ENCODE data around the gene DDIT4. TPM values are rescaled to one million over a fixed set of nuclear protein-coding genes. Genes with fewer than 3 reads are reported as not detected.
A peak's percentile ranks its signal among the peaks of the same experiment; 100 is the strongest.
"Not testable (repeated sequence)": the region's sequence is repeated elsewhere in the genome, so short reads cannot be mapped to it uniquely, and the experiment has no call there.

DDIT4 gene
- total RNA-seq, 2 experiments from 2014 or later: 382 to 384 TPM

GRCh38 chr10:72277996-72278667 lies 4.4 kb downstream of the DDIT4 start:
- H3K27me3 Mint-ChIP-seq (ENCODE audit: low read depth): no peaks in the 10 kb centered on the region
- peak overlapping the region; percentile 15 for H3K27ac Mint-ChIP-seq
- ChIA-PET POLR2A (interaction anchor here (0.6 to 7.4 kb wide), 12 partner anchors 14 to 1726 kb away, joined by 3 to 86 read pairs (median 4); no protein-coding TSS in a partner anchor), CTCF (interaction anchor here (0.7 to 10.5 kb wide), 16 partner anchors 14 to 229 kb away, joined by 3 to 122 read pairs (median 4); partner anchors contain the start of gene ASCC1)
- no peak for ATAC-seq
- H3K36me3 Mint-ChIP-seq (ENCODE audit: low read depth): peaks cover 37% of the 10 kb centered on the region
- no peaks in the 10 kb centered on the region for H3K9me3 Mint-ChIP-seq (ENCODE audit: insufficient read depth)
- H3K4me1 Mint-ChIP-seq (ENCODE audit: low read depth): peaks cover 55% of the 10 kb centered on the region
- no peak overlapping the region for H3K4me3 Mint-ChIP-seq
- no peak for DNase-seq

GRCh38 chr10:72278668-72279393 lies 5.1 kb downstream of the DDIT4 start:
- Mint-ChIP-seq H3K9me3 (ENCODE audit: insufficient read depth) (no peaks in the 10 kb centered on the region), H3K4me1 (ENCODE audit: low read depth) (peaks cover 57% of the 10 kb centered on the region), H3K27ac (no peak overlapping the region), H3K36me3 (ENCODE audit: low read depth) (peaks cover 35% of the 10 kb centered on the region), H3K27me3 (ENCODE audit: low read depth) (no peaks in the 10 kb centered on the region), H3K4me3 (no peak overlapping the region)
- ATAC-seq (no peak), DNase-seq (no peak)
- POLR2A ChIA-PET: interaction anchor here (0.6 to 7.4 kb wide), 8 partner anchors 13 to 157 kb away, joined by 3 to 82 read pairs (median 10); partner anchors contain the start of genes ANAPC16 and ASCC1
- CTCF ChIA-PET: interaction anchor here (0.7 to 10.5 kb wide), 13 partner anchors 13 to 230 kb away, joined by 3 to 122 read pairs (median 5); partner anchors contain the start of gene ASCC1

- peaks cover 30% of the 10 kb centered on the region for H3K36me3 Mint-ChIP-seq (ENCODE audit: low read depth)
- H3K27me3 Mint-ChIP-seq (ENCODE audit: low read depth); H3K9me3 Mint-ChIP-seq (ENCODE audit: insufficient read depth); H3K4me3 Mint-ChIP-seq; H3K27ac Mint-ChIP-seq; ATAC-seq; DNase-seq: not testable (repeated sequence)
- CTCF ChIA-PET: interaction anchor here (0.9 to 10.5 kb wide), 9 partner anchors 12 to 62 kb away, joined by 3 to 122 read pairs (median 5); no protein-coding TSS in a partner anchor
- POLR2A ChIA-PET: interaction anchor here (1.2 to 7.4 kb wide), 4 partner anchors 19 to 64 kb away, joined by 3 to 75 read pairs (median 14); partner anchors contain the start of genes ANAPC16 and ASCC1
- peaks cover 59% of the 10 kb centered on the region for H3K4me1 Mint-ChIP-seq (ENCODE audit: low read depth)
Observed at GRCh38 chr10:72279587-72279986, 5.9 kb downstream of the DDIT4 start.

- H3K27ac Mint-ChIP-seq: no peak overlapping the region
- ATAC-seq (no peak), DNase-seq (no peak)
- no peak overlapping the region for H3K4me3 Mint-ChIP-seq
- H3K9me3 Mint-ChIP-seq (ENCODE audit: insufficient read depth): no peaks in the 10 kb centered on the region
- CTCF ChIA-PET: interaction anchor here (0.7 to 3.7 kb wide), 5 partner anchors 8 to 54 kb away, joined by 3 to 19 read pairs (median 4); no protein-coding TSS in a partner anchor
- no peaks in the 10 kb centered on the region for H3K27me3 Mint-ChIP-seq (ENCODE audit: low read depth)
- peaks cover 4% of the 10 kb centered on the region for H3K36me3 Mint-ChIP-seq (ENCODE audit: low read depth)
- H3K4me1 Mint-ChIP-seq (ENCODE audit: low read depth): peaks cover 57% of the 10 kb centered on the region
- POLR2A ChIA-PET: interaction anchor here (0.6 to 1.4 kb wide), 3 partner anchors 9 to 18 kb away, joined by 4 to 6 read pairs (median 5); no protein-coding TSS in a partner anchor
Observed at GRCh38 chr10:72283131-72283530, 9.4 kb downstream of the DDIT4 start.

- Mint-ChIP-seq H3K27me3 (ENCODE audit: low read depth) (no peaks in the 10 kb centered on the region), H3K4me3 (no peak overlapping the region), H3K9me3 (ENCODE audit: insufficient read depth) (no peaks in the 10 kb centered on the region), H3K36me3 (ENCODE audit: low read depth) (peaks cover 4% of the 10 kb centered on the region), H3K4me1 (ENCODE audit: low read depth) (peaks cover 43% of the 10 kb centered on the region), H3K27ac (peak overlapping the region; percentile 23)
- DNase-seq (no peak), ATAC-seq (no peak)
- ChIA-PET POLR2A (interaction anchor here (0.6 to 1.7 kb wide), 6 partner anchors 11 to 183 kb away, joined by 3 to 4 read pairs (median 4); no protein-coding TSS in a partner anchor), CTCF (interaction anchor here (1.0 to 3.7 kb wide), 3 partner anchors 11 to 46 kb away, joined by 3 to 19 read pairs (median 5); no protein-coding TSS in a partner anchor)
Observed at GRCh38 chr10:72285972-72286521, 12.3 kb downstream of the DDIT4 start.

- DNase-seq (peak; percentile 77), ATAC-seq (peak; percentile 78)
- peaks cover 10% of the 10 kb centered on the region for H3K36me3 Mint-ChIP-seq (ENCODE audit: low read depth)
- no peaks in the 10 kb centered on the region for H3K27me3 Mint-ChIP-seq (ENCODE audit: low read depth)
- H3K4me3 Mint-ChIP-seq: peak overlapping the region; percentile 43
- ChIA-PET CTCF (interaction anchor here (0.7 to 5.3 kb wide), 13 partner anchors 12 to 69 kb away, joined by 3 to 55 read pairs (median 6); partner anchors contain the start of gene DDIT4), POLR2A (interaction anchor here (0.7 to 5.7 kb wide), 9 partner anchors 13 to 183 kb away, joined by 3 to 82 read pairs (median 8); partner anchors contain the start of gene DDIT4)
- H3K9me3 Mint-ChIP-seq (ENCODE audit: insufficient read depth): no peaks in the 10 kb centered on the region
- peaks cover 69% of the 10 kb centered on the region for H3K4me1 Mint-ChIP-seq (ENCODE audit: low read depth)
- peak overlapping the region; percentile 67 for H3K27ac Mint-ChIP-seq
Observed at GRCh38 chr10:72291019-72291532, 17.4 kb downstream of the DDIT4 start.

GRCh38 chr10:72292223-72292691 lies 18.5 kb downstream of the DDIT4 start:
- H3K36me3 Mint-ChIP-seq (ENCODE audit: low read depth): peaks cover 11% of the 10 kb centered on the region
- ATAC-seq: peak; percentile 27
- H3K9me3 Mint-ChIP-seq (ENCODE audit: insufficient read depth): no peaks in the 10 kb centered on the region
- no peaks in the 10 kb centered on the region for H3K27me3 Mint-ChIP-seq (ENCODE audit: low read depth)
- ChIA-PET CTCF (interaction anchor here (0.7 to 5.3 kb wide), 18 partner anchors 8 to 244 kb away, joined by 3 to 55 read pairs (median 6); partner anchors contain the start of gene DDIT4), POLR2A (interaction anchor here (0.6 to 5.7 kb wide), 11 partner anchors 9 to 185 kb away, joined by 3 to 82 read pairs (median 5); partner anchors contain the start of gene DDIT4)
- peaks cover 64% of the 10 kb centered on the region for H3K4me1 Mint-ChIP-seq (ENCODE audit: low read depth)
- H3K4me3 Mint-ChIP-seq: peak overlapping the region; percentile 7
- peak overlapping the region; percentile 84 for H3K27ac Mint-ChIP-seq
- peak; percentile 55 for DNase-seq

GRCh38 chr10:72295330-72295910 lies 21.7 kb downstream of the DDIT4 start:
- ChIA-PET POLR2A (interaction anchor here (0.5 to 1.0 kb wide), 2 partner anchors 32 to 40 kb away, joined by 3 to 5 read pairs; no protein-coding TSS in a partner anchor), CTCF (interaction anchor here (1.4 kb wide), 1 partner anchor 14 kb away, joined by 3 read pairs; no protein-coding TSS in a partner anchor)
- ATAC-seq: no peak
- Mint-ChIP-seq H3K36me3 (ENCODE audit: low read depth) (peaks cover 16% of the 10 kb centered on the region), H3K4me1 (ENCODE audit: low read depth) (peaks cover 79% of the 10 kb centered on the region), H3K9me3 (ENCODE audit: insufficient read depth) (no peaks in the 10 kb centered on the region), H3K27ac (peak overlapping the region; percentile 98), H3K4me3 (peak overlapping the region; percentile 36), H3K27me3 (ENCODE audit: low read depth) (no peaks in the 10 kb centered on the region)
- DNase-seq: no peak

GRCh38 chr10:72296829-72297280 lies 23.1 kb downstream of the DDIT4 start:
- Mint-ChIP-seq H3K27ac (peak overlapping the region; percentile 98), H3K4me1 (ENCODE audit: low read depth) (peaks cover 75% of the 10 kb centered on the region), H3K36me3 (ENCODE audit: low read depth) (peaks cover 25% of the 10 kb centered on the region), H3K4me3 (peak overlapping the region; percentile 72)
- not testable (repeated sequence) for ATAC-seq; H3K27me3 Mint-ChIP-seq (ENCODE audit: low read depth); DNase-seq; H3K9me3 Mint-ChIP-seq (ENCODE audit: insufficient read depth)
- POLR2A ChIA-PET: interaction anchor here (1.0 to 3.5 kb wide), 26 partner anchors 9 to 950 kb away, joined by 3 to 119 read pairs (median 5); partner anchors contain the start of genes ANAPC16, ASCC1, DDIT4 and DNAJC9
- CTCF ChIA-PET: interaction anchor here (0.8 to 2.5 kb wide), 16 partner anchors 10 to 209 kb away, joined by 3 to 24 read pairs (median 5); partner anchors contain the start of genes DDIT4 and SPOCK2

GRCh38 chr10:72297281-72297804 lies 23.6 kb downstream of the DDIT4 start:
- peak; percentile 75 for ATAC-seq
- Mint-ChIP-seq H3K4me3 (peak overlapping the region; percentile 72), H3K27me3 (ENCODE audit: low read depth) (no peaks in the 10 kb centered on the region), H3K4me1 (ENCODE audit: low read depth) (peaks cover 71% of the 10 kb centered on the region), H3K27ac (peak overlapping the region; percentile 98), H3K36me3 (ENCODE audit: low read depth) (peaks cover 25% of the 10 kb centered on the region), H3K9me3 (ENCODE audit: insufficient read depth) (no peaks in the 10 kb centered on the region)
- peak; percentile 99 for DNase-seq
- ChIA-PET CTCF (interaction anchor here (0.8 to 2.5 kb wide), 17 partner anchors 9 to 209 kb away, joined by 3 to 24 read pairs (median 5); partner anchors contain the start of genes DDIT4 and SPOCK2), POLR2A (interaction anchor here (0.7 to 3.5 kb wide), 29 partner anchors 9 to 950 kb away, joined by 3 to 119 read pairs (median 4); partner anchors contain the start of genes ANAPC16, ASCC1, DDIT4 and DNAJC9)

All from activated CD8-positive, alpha-beta T cell treated with anti-CD3 and anti-CD28 coated beads, Interleukin-2, amount 10 ng/mL, durations not matched to agents 7 days and 5 days (primary cell).